Erythroblast (primary cell): ENCODE measurements around the gene COPA.

ENCODE experiments used
- GATA1 ChIP-seq: IDR thresholded peaks from 2 replicates; pipeline ENCODE4 v1.6.1; 2011; ENCODE audit warnings: low read depth, mild to moderate bottlenecking, control low read depth, low read length, moderate library complexity
- POLR2A ChIP-seq: IDR thresholded peaks from 2 replicates; pipeline ENCODE4 v1.6.1; 2011; ENCODE audit warnings: mild to moderate bottlenecking, low read length

GRCh38 chr1:160363951-160364735, 21.1 kb upstream of the COPA start:
- TF ChIP-seq POLR2A (no peak), GATA1 (no peak)
